GM15510 (cell line): ENCODE measurements around the gene PTPN4.

Experiments used
- POLR2A ChIP-seq: IDR thresholded peaks from 3 replicates; pipeline ENCODE4 v1.6.1; 2011; ENCODE audit warnings: borderline replicate concordance; ENCODE audit not compliant: insufficient read length; ENCODE audit errors: extremely low read depth

The PTPN4 gene

GRCh38 chr2:120013597-120014223 lies 254.0 kb downstream of the PTPN4 start:
- no peak for TF ChIP-seq POLR2A

DNA sequence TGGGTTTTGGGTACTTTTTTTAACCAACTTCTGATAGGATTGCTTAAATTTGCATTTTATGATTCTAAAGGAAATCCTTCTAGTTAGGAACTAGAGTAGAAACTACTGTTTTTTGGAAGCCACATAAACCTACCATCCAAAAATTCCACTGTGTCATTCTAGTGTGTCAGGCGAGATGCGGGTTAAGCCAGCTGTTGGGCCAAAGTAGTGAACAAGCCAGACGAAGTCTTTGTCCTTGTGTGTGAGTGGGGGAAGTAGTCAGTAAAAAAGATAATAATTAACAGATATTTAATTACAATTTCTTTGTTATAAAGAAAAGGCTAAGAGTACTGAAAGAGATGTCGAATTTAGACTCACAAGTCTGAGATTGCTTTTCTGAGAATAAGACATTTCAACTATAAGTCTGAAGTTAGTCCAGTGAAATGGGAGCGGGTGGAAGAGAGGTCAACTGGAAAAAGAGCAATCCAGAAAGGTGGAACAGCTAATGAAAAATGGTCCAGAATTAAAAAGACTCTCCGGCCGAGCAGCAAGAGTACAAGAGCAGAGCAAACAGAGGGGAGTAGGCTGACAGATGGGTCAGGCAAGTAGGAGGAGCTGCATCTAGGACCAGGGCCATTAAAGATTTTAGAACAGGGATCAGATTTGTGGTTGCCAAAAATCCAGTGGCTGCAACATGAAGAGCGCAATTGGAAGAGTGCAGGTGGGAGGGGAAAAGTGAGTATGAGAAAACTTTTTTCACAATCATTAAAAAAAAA lies 254.7 kb downstream of the PTPN4 start:
- no peak for TF ChIP-seq POLR2A

DNA sequence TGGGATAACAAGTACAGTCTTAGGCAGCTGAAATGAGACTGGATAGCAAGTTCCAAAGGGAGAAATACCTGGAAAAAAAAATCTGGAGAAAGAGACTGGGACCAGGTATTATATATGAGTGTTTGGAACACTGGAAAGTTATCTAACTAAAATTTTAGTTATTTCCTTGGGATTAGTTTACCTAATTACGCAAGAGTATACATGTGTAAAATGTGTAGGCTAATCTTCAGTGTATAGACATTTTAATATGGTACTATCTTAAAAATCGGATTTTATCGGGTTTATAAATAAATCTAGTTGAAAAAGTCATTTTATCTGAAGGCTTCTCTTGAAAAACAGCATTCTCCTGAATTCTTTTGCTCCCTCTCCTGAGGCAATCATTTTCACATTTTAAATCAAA lies 257.1 kb downstream of the PTPN4 start:
- no peak for TF ChIP-seq POLR2A

GRCh38 chr2:120017201-120017600 lies 257.5 kb downstream of the PTPN4 start:
- TF ChIP-seq POLR2A: no peak

DNA sequence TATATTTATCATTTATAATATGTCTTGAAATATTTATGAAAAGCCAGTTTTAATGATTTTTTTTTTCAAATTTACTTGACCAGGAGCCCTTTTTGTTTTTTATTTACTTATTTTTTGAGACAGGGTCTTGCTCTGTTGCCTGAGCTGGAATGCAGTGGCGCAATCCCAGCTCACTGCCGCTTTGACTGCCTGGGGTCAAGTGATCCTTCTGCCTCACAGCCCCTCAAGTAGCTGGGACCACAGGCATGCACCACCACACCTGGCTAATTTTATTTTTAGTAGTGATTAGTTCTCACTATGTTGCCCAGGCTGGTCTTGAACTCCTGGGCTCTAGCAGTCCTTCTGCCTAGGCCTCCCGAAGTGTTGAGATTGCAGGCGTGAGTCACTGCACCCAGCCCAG lies 258.8 kb downstream of the PTPN4 start:
- TF ChIP-seq POLR2A: no peak

GRCh38 chr2:120020554-120020953 lies 260.8 kb downstream of the PTPN4 start:
- no peak for TF ChIP-seq POLR2A

DNA sequence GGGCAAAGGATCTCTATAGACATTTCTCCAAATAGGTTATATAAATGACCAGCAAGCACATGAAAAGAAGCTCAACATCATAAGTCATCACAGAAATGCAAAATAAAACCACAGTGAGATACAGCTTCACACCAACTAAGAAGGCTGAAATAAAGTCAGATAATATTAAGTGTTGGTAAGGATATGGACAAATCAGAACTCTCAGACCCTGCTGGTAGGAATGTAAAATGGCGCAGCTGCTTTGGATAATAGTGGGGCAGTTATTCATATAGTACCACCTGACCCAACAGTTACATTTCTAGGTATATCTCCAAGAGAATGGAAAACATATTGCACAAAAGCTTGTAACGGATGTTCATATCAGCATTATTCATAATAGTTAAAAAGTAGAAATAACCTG lies 267.2 kb downstream of the PTPN4 start:
- TF ChIP-seq POLR2A: no peak

DNA sequence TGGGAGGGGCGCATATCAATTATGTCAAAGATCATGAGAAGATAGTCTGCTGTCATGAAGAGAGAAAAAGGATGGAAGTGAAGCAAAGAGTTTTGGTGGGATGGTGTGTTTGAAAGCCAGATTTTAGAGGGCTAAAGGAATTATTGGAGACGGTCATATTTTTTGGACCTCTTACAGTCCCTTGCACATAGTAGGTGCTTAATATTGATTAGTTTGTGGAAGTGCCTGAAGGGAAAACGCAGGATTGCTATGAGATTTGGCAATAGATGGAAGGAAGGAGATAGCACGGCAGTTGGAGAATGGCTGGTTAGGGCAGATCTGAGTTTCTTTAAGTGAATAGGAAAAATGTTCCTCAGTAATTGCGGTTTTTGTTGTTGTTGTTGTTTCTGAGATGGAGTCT lies 269.1 kb downstream of the PTPN4 start:
- no peak for TF ChIP-seq POLR2A

GRCh38 chr2:120029672-120030640 lies 270.2 kb downstream of the PTPN4 start:
- no peak for TF ChIP-seq POLR2A

DNA sequence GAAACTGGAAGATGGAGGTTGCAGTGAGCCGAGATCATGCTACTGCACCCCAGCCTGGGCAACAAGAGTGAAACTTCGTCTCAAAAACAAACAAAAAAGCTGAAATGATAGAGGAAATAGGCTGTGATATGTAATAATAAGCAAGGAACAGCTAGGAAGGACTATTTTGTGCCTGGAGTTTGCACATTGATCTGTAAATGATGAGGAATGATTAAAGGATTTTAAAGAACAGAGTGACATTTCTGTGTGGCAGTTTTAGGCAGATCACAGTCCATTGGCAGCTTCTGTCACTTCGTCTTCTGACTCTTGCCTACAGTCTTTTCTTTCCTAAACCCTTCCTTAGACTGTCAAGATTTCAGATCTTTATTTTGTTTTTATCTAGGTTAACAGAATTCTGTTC lies 272.6 kb downstream of the PTPN4 start:
- no peak for TF ChIP-seq POLR2A
